Subcutaneous abdominal adipose tissue (tissue), 5 donors: ENCODE measurements around the gene TBX19.

Experiments used
- H3K27ac ChIP-seq: one replicate; pipeline ENCODE4 v1.7.0; 2013; ENCODE audit warnings: low read depth, mild to moderate bottlenecking, inconsistent platforms, low read length, moderate library complexity
- H3K27me3 ChIP-seq, 5 donors: one replicate each; pipeline ENCODE4 v1.7.0; 2013; ENCODE audit warnings: low read length in 5 of 5, inconsistent platforms in 1 of 5; ENCODE audit not compliant: control insufficient read depth in 5 of 5, insufficient read depth in 4 of 5
- H3K36me3 ChIP-seq, 5 donors: one replicate each; pipeline ENCODE4 v1.7.0; 2013; ENCODE audit warnings: low read length in 5 of 5; ENCODE audit not compliant: control insufficient read depth in 5 of 5, insufficient read depth in 5 of 5
- H3K4me1 ChIP-seq, 5 donors: one replicate each; pipeline ENCODE4 v1.7.0; 2013; ENCODE audit warnings: low read length in 5 of 5, mild to moderate bottlenecking in 3 of 5, moderate library complexity in 1 of 5; ENCODE audit not compliant: control insufficient read depth in 5 of 5, insufficient read depth in 5 of 5
- H3K4me3 ChIP-seq, 5 donors: one replicate each; pipeline ENCODE4 v1.7.0; 2013; ENCODE audit warnings: low read length in 5 of 5, low read depth in 1 of 5
- H3K9ac ChIP-seq, 5 donors: one replicate each; pipeline ENCODE4 v1.7.0; 2013; ENCODE audit warnings: low read length in 5 of 5, mild to moderate bottlenecking in 4 of 5, moderate library complexity in 3 of 5
- H3K9me3 ChIP-seq, 5 donors: one replicate each; pipeline ENCODE4 v1.7.0; 2013; ENCODE audit warnings: low read length in 5 of 5; ENCODE audit not compliant: control insufficient read depth in 5 of 5
- donor health status: healthy.
- donor health status: healthy.
- donor health status: healthy.
- donor health status: healthy.
- donor health status: healthy.

TBX19 gene

GRCh38 chr1:168293356-168293755, 12.7 kb downstream of the TBX19 start:
- Histone ChIP-seq H3K4me3 (no peak overlapping the region), H3K4me1 (no peaks in the 10 kb centered on the region), H3K36me3 (peaks cover 0 to 6% (median 0%) of the 10 kb centered on the region in 5 donors), H3K9me3 (no peaks in the 10 kb centered on the region), H3K9ac (no peak overlapping the region), H3K27ac (no peak overlapping the region), H3K27me3 (no peaks in the 10 kb centered on the region)

- Histone ChIP-seq H3K9ac (no peak overlapping the region), H3K4me3 (no peak overlapping the region), H3K4me1 (no peaks in the 10 kb centered on the region), H3K27me3 (no peaks in the 10 kb centered on the region), H3K27ac (no peak overlapping the region), H3K9me3 (no peaks in the 10 kb centered on the region), H3K36me3 (peaks cover 0 to 6% (median 0%) of the 10 kb centered on the region in 5 donors)
Measured at GRCh38 chr1:168295411-168296114, 14.9 kb downstream of the TBX19 start.

GRCh38 chr1:168297019-168297730, 16.5 kb downstream of the TBX19 start:
- H3K4me1 ChIP-seq = no peaks in the 10 kb centered on the region
- no peak overlapping the region for H3K27ac ChIP-seq
- peaks cover 0 to 6% (median 0%) of the 10 kb centered on the region in 5 donors for H3K36me3 ChIP-seq
- H3K9ac ChIP-seq = no peak overlapping the region
- H3K4me3 ChIP-seq = no peak overlapping the region
- no peaks in the 10 kb centered on the region for H3K27me3 ChIP-seq
- H3K9me3 ChIP-seq = no peaks in the 10 kb centered on the region

- H3K9me3 ChIP-seq = no peaks in the 10 kb centered on the region
- H3K36me3 ChIP-seq = peaks cover 0 to 1% (median 0%) of the 10 kb centered on the region in 5 donors
- no peak overlapping the region for H3K4me3 ChIP-seq
- H3K4me1 ChIP-seq = no peaks in the 10 kb centered on the region
- no peak overlapping the region for H3K9ac ChIP-seq
- H3K27me3 ChIP-seq = no peaks in the 10 kb centered on the region
- no peak overlapping the region for H3K27ac ChIP-seq
Measured at GRCh38 chr1:168298446-168298845, 17.8 kb downstream of the TBX19 start.

- no peak overlapping the region for H3K27ac ChIP-seq
Measured at GRCh38 chr1:168300626-168301025, 19.9 kb downstream of the TBX19 start.

GRCh38 chr1:168301664-168302320, 21.1 kb downstream of the TBX19 start:
- Histone ChIP-seq H3K9me3 (no peaks in the 10 kb centered on the region), H3K9ac (no peak overlapping the region), H3K27ac (no peak overlapping the region), H3K4me3 (no peak overlapping the region), H3K36me3 (peaks cover 0 to 3% (median 0%) of the 10 kb centered on the region in 5 donors), H3K27me3 (no peaks in the 10 kb centered on the region), H3K4me1 (no peaks in the 10 kb centered on the region)

More at GRCh38 chr1:168300626-168301025, 19.9 kb downstream of the TBX19 start:
- no peaks in the 10 kb centered on the region for H3K27me3 ChIP-seq
- H3K4me1 ChIP-seq = no peaks in the 10 kb centered on the region
- no peaks in the 10 kb centered on the region for H3K9me3 ChIP-seq
- H3K36me3 ChIP-seq = no peaks in the 10 kb centered on the region
- H3K4me3 ChIP-seq = no peak overlapping the region
- H3K9ac ChIP-seq = no peak overlapping the region

GRCh38 chr1:168303716-168304540, 23.3 kb downstream of the TBX19 start:
- H3K27me3 ChIP-seq = no peaks in the 10 kb centered on the region
- H3K9ac ChIP-seq = no peak overlapping the region
- H3K36me3 ChIP-seq = peaks cover 0 to 12% (median 5%) of the 10 kb centered on the region in 5 donors
- H3K4me1 ChIP-seq = no peaks in the 10 kb centered on the region
- H3K9me3 ChIP-seq = no peaks in the 10 kb centered on the region
- no peak overlapping the region for H3K27ac ChIP-seq
- no peak overlapping the region for H3K4me3 ChIP-seq

- Histone ChIP-seq H3K4me3 (no peak overlapping the region), H3K27ac (no peak overlapping the region), H3K36me3 (peaks cover 0 to 17% (median 5%) of the 10 kb centered on the region in 5 donors), H3K27me3 (no peaks in the 10 kb centered on the region), H3K4me1 (no peaks in the 10 kb centered on the region), H3K9ac (no peak overlapping the region), H3K9me3 (no peaks in the 10 kb centered on the region)
Measured at GRCh38 chr1:168304865-168305264, 24.2 kb downstream of the TBX19 start.

GRCh38 chr1:168312718-168313604, 32.3 kb downstream of the TBX19 start:
- Histone ChIP-seq H3K27me3 (no peaks in the 10 kb centered on the region), H3K9me3 (no peaks in the 10 kb centered on the region), H3K9ac (no peak overlapping the region), H3K27ac (no peak overlapping the region), H3K4me1 (no peaks in the 10 kb centered on the region), H3K36me3 (peaks cover 0 to 35% (median 10%) of the 10 kb centered on the region in 5 donors), H3K4me3 (no peak overlapping the region)
